Inflammatory macrophage treated with lipopolysaccharide for 4 hours (primary cell): ENCODE results near the gene POT1.
"Not testable (repeated sequence)": the region's sequence is repeated elsewhere in the genome, so short reads cannot be mapped to it uniquely, and the experiment has no call there.

ENCODE experiments used
- DNase-seq: peaks from one replicate; pipeline ENCODE4 v3.0.0-alpha.2; 2020

POT1 gene

GRCh38 chr7:124929467-124930172 is at the start of gene POT1:
Gene POT1 (minus strand): TSS chr7:124929825. CDS start chr7:124897173, 32,652 bp downstream.
- peak; percentile 100 for DNase-seq

- not testable (repeated sequence) for DNase-seq
Observed at GRCh38 chr7:124975131-124975530, 45.5 kb upstream of the POT1 start.

DNA sequence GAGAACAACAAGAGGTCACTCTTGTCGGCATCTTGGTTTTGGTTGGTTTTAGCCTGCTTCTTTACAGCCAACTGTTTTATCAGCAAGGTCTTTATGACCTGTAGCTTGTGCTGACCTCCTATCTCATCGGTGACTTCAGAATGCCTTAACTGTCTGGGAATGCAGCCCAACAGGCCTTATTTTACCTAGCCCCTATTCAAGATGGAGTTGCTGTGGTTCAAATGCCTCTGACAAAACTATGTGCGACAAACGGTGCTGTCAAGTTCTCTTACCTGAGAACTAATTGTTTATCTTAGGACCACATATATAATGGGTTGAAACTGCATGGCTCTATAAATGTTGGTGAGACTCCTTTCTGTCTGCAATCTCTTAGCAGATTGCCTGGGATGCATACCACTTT is 35.9 kb upstream of the POT1 start:
- no peak for DNase-seq

DNA sequence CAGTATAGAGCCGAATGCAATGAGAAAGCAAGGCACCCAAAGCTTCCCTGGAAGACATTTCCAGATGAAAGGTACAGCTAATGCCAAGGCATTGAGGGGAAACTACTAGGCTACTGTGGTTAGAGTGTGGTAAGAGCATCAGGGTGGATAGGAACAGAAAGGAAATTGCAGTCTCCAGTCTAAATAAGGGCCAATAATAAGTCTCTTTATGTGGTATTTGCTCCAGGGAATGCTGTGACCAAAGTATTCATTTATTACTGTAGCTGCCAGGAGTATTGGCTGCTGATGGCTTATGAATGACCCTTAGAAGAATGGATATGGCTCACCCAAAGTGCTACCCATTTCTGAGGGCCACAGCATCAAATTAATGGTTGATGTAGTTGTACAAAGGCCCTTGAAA is 30.1 kb upstream of the POT1 start:
- DNase-seq = no peak

GRCh38 chr7:124957952-124958351 is 28.3 kb upstream of the POT1 start:
- DNase-seq = not testable (repeated sequence)

DNA sequence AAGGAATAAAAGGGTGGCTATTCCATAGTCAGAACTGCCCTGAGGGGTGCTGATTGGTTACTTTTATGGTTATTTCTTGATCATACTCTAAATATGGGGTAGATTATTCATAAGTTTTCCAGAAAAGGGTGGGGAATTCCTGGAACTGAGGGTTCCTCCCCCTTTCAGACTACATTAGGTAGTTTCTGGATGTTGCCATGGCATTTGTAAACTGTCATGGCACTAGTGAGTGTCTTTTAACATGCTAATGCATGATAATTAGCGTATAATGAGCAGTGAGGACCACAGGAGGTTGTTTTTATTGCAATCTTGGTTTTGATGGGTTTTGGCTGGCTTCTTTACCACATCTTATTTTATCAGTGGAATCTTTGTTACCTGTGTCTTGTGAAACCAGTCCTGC is 26.5 kb upstream of the POT1 start:
- no peak for DNase-seq

- no peak for DNase-seq
Observed at GRCh38 chr7:124954790-124955189, 25.2 kb upstream of the POT1 start.

DNA sequence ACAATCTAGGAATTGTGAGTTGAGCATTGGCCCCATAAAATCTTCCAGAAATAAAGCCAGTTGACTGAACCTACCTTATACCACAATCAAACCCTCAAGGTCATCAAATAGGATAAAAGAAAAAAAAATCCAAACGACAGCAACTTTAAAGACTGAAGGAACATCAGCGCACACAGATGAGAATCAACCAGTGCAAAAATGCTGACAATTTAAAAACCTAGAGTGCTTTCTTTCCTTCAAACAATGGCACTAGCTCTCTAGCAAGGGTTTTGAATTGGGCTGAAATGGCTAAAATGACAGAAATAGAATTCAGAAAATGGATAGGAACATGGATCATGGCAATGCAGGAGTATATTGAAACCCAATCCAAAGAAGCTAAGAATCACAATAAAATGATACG is 16.1 kb upstream of the POT1 start:
- no peak for DNase-seq

- DNase-seq = no peak
Observed at GRCh38 chr7:124943472-124943871, 13.8 kb upstream of the POT1 start.

DNA sequence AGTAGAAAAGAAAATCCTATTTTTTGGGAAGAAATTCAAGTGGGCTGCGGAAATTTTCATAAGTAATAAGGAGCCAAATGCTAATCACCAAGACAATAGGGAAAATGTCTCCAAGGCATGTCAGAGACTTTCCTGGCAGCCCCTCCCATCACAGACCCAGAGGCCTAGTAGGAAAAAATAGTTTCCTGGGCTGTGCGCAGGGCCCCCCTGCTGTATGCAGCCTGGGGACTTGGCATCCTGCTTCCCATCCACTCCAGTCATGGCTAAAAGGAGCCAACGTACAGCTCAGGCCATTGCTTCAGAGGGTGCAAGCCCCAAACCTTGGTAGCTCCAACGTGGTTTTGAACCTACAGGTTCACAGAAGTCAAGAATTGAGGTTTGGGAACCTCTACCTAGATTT is 12.8 kb upstream of the POT1 start:
- no peak for DNase-seq

DNA sequence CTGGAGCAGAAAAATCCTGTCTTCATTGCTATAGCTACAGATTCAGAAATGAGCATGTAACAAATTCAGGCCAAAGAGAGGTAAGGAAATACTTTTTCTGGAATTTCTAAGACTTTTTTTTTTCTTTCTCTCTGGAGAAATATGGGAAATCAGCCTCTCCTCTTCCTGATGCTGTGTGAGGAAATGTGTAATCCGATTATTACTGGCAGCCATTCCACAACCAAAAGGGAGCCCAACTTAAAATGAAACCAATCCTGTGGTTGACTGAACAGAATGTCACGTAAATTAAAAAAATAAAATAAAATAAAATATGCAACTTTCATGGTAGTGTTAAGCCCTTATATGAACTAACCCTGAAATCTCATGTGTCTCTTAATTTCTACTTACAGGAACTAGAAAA is 10.7 kb upstream of the POT1 start:
- DNase-seq = no peak

DNA sequence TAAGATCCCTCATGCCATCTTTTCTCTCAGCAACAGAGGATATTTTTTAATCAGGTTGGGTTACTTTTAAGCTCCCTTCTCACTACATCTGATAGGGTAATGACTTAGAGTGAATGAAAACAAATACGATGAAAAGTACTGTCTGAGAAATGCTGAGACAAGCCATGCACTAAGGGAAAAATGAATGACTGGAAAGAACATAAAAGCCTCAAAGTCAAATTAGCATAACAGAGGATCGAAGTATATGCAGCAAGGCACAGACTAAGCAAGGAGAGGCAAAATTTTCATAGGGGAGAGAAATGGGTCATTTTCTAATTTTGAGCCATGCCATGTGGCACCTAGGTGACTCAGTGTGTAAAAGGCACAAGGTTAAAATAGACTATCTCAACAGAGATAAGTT is 8.5 kb upstream of the POT1 start:
- DNase-seq = no peak

- DNase-seq = no peak
Observed at GRCh38 chr7:124937076-124937475, 7.5 kb upstream of the POT1 start.

DNA sequence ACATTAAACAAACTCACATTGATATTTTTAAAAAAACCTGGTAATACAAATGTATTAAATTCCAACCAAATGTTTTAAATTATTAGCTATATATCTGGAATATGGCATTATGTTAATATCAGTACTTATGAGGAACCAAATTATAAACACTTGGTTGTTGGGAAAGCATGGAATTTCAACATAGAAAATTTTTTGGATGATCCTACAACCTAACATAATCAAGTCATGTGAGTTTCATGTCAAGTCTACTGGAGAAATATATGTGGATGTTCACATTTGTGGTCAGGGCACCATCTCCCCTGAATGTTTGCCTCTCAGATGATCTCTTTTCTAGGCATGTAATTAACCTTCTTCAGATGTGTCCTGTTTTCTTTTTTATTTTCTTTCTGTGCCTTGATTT is 5.2 kb upstream of the POT1 start:
- peak; percentile 64 for DNase-seq

GRCh38 chr7:124930655-124931597 is 1.3 kb upstream of the POT1 start:
- peak; percentile 31 for DNase-seq

- no peak for DNase-seq
Observed at GRCh38 chr7:124930173-124930623, 573 bp upstream of the POT1 start.

DNA sequence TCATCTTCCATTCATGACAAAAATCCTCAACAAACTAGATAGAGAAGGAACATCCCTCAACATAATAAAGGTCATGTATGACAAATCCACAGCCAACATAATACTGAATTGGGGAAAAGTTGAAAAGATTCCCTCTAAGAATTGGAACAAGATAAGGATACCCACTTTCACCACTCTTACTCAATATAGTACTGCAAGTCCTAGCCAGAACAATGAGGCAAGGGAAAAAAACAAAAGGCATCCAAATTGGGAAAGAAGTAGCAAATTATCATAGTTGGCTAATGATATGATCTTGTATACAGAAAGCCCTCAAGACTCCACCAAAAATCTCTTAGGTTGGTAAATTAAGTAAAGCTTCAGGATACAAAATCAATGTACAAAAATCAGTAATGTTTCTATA is 4.7 kb downstream of the POT1 start:
- DNase-seq = no peak

- no peak for DNase-seq
Observed at GRCh38 chr7:124922200-124922599, 7.4 kb downstream of the POT1 start.

DNA sequence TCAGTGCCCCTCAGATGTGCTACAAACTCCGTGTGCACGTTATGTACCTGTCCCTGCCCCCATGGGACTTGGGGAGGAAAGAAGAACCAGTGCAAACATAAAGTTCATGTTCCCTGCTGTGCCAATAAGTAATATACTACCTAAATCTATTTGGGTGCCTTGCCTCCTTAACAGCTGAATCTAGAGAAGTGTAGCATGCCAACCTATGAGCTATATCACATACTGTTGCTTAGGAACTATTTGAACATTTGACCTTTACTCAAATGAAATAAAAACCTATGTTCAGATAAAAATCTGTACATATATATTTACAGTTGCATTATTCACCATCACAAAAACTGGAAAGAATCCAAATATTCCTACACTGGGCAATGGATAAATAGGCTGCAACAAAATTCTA is 9.8 kb downstream of the POT1 start:
- no peak for DNase-seq

DNA sequence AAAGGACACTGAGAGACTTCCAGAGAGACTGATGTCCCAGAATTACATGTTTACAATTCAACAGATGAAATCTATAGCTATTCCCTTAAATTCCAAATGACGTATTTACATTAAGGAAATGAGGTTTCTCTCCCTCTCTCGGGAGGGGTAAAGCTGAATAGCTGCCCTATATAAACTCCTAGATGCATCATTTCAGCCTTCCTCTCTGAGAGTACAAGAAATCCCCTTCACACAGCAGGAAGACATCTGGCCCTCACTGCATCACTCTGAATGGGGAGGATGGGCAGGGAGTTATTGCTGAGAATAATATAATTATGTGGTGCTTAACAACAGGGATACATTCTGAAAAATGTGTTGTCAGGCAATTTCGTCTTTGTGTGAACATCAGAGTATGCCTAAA is 11.0 kb downstream of the POT1 start:
- no peak for DNase-seq

GRCh38 chr7:124915242-124915641 is 14.4 kb downstream of the POT1 start:
- no peak for DNase-seq

DNA sequence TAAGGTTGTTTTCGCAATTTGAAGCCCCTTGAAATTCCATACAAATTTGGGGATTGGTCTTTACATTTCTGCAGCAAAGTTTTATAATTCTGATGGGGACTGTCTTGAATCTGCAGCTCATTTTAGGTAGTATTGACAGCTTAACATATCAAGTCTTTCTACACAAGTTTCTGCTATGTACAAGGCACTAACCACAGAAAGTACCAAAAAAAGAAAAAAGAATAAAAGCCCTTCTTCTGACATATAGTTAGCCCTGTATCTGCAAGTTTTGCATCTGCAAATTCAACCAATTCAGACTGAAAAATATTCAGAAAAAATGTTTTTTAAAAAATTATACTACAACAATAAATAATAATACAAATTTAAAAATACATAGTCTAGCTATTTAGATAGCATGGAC is 15.3 kb downstream of the POT1 start:
- DNase-seq = no peak

DNA sequence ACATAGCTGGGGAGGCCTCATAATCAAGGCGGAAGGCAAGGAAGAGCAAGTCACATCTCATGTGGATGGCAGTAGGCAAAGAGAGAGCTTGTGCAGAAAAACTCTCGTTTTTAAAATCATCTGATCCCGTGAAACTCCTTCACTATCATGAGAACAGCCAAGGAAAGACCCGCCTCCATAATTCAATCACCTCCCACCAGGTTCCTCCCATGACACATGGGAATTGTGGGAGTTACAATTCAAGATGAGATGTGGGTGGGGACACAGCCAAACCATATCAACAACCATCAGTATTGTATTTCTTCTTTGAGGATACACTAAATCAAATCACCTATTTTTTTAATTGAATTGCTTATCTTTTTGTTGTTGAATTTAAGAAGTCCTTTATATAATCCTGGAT is 16.7 kb downstream of the POT1 start:
- DNase-seq = no peak

DNA sequence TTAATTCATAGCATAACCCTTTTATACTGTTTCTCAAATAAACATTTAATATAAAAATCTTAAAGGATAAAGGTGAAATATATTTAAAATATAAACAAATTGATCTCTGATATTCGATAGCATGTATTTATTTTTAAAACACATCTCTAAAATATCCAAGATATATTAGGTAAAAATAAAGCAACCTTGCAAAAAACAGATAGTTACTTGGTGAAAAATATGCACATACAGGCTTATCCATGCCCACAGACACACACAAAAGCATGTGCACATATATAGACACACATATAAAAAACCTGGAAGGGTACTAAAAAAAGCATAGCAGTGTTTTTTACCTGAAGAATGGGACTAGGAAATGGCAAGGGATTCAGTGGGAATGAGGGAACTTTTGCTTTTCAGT is 19.8 kb downstream of the POT1 start:
- no peak for DNase-seq
